GM19372 (cell line): ENCODE results near the gene CHST4.
"Not testable (repeated sequence)": the region's sequence is repeated elsewhere in the genome, so short reads cannot be mapped to it uniquely, and the experiment has no call there.

Source experiments
- ATAC-seq: cut with Tn5 transposase; IDR thresholded peaks from one replicate; pipeline ENCODE4 v1.9.1; 2021; ENCODE audit warnings: mild to moderate bottlenecking, low read depth, moderate library complexity; ENCODE audit not compliant: unreplicated experiment

Gene CHST4

GRCh38 chr16:71567931-71568330 lies 41.7 kb downstream of the CHST4 start:
- no peak for ATAC-seq

- ATAC-seq, result no peak
Measured at GRCh38 chr16:71568551-71568950, 42.3 kb downstream of the CHST4 start.

GRCh38 chr16:71569621-71570020 lies 43.4 kb downstream of the CHST4 start:
- no peak for ATAC-seq

- no peak for ATAC-seq
Measured at GRCh38 chr16:71570144-71570543, 43.9 kb downstream of the CHST4 start.

GRCh38 chr16:71572497-71573116 lies 46.4 kb downstream of the CHST4 start:
- no peak for ATAC-seq

GRCh38 chr16:71573387-71574094 lies 47.3 kb downstream of the CHST4 start:
- no peak for ATAC-seq

- no peak for ATAC-seq
Measured at GRCh38 chr16:71574702-71575101, 48.5 kb downstream of the CHST4 start.

GRCh38 chr16:71576971-71577370 lies 50.7 kb downstream of the CHST4 start, which contains the start of gene TAT:
TSS of gene TAT (minus strand) at chr16:71577092. CDS start at chr16:71576415, 677 bp downstream.
- no peak for ATAC-seq

GRCh38 chr16:71582553-71582848 lies 56.3 kb downstream of the CHST4 start:
- not testable (repeated sequence) for ATAC-seq

- no peak for ATAC-seq
Measured at GRCh38 chr16:71584543-71585317, 58.5 kb downstream of the CHST4 start.

- no peak for ATAC-seq
Measured at GRCh38 chr16:71585318-71585703, 59.1 kb downstream of the CHST4 start.
